ENCODE measurements around the gene KAT8. TPM values are rescaled to one million over a fixed set of nuclear protein-coding genes. Genes with fewer than 3 reads are reported as not detected.
A peak's percentile ranks its signal among the peaks of the same experiment; 100 is the strongest.

KAT8 gene
- total and polyA plus RNA-seq, 9 of the 15 experiments (the other 6 are each of a cell fraction or from before 2014, with no cell fraction given), result 10.0 to 98.5 (median 76.4) TPM

DNA sequence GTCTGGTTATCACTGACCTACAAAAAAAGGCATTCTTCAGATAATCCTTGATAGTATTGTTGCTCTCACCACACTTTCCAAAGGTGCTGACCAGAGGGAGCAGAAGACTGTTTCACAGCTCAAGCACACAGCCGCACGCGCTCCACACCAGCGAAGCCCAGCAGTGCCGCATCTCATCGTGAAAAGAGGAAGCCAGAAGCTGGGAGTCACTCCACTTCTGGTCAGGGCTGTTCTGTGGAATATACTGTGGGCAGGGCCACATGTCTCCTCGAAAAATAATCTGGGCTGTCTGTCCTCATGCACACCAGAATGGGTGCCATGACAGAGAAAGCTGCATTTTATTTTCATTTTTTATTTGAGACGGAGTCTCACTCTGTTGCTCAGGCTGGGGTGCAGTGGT is 39.7 kb downstream of the KAT8 start (continued):
- TF ChIP-seq, protein P1, sequence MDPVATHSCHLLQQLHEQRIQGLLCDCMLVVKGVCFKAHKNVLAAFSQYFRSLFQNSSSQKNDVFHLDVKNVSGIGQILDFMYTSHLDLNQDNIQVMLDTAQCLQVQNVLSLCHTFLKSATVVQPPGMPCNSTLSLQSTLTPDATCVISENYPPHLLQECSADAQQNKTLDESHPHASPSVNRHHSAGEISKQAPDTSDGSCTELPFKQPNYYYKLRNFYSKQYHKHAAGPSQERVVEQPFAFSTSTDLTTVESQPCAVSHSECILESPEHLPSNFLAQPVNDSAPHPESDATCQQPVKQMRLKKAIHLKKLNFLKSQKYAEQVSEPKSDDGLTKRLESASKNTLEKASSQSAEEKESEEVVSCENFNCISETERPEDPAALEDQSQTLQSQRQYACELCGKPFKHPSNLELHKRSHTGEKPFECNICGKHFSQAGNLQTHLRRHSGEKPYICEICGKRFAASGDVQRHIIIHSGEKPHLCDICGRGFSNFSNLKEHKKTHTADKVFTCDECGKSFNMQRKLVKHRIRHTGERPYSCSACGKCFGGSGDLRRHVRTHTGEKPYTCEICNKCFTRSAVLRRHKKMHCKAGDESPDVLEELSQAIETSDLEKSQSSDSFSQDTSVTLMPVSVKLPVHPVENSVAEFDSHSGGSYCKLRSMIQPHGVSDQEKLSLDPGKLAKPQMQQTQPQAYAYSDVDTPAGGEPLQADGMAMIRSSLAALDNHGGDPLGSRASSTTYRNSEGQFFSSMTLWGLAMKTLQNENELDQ (CRISPR knock-in tag; IDR thresholded peaks at IDR 0.05; ENCODE audit: borderline replicate concordance), result no peak
- TF ChIP-seq, protein P2, sequence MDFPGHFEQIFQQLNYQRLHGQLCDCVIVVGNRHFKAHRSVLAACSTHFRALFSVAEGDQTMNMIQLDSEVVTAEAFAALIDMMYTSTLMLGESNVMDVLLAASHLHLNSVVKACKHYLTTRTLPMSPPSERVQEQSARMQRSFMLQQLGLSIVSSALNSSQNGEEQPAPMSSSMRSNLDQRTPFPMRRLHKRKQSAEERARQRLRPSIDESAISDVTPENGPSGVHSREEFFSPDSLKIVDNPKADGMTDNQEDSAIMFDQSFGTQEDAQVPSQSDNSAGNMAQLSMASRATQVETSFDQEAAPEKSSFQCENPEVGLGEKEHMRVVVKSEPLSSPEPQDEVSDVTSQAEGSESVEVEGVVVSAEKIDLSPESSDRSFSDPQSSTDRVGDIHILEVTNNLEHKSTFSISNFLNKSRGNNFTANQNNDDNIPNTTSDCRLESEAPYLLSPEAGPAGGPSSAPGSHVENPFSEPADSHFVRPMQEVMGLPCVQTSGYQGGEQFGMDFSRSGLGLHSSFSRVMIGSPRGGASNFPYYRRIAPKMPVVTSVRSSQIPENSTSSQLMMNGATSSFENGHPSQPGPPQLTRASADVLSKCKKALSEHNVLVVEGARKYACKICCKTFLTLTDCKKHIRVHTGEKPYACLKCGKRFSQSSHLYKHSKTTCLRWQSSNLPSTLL (IDR thresholded peaks at IDR 0.05), result no peak
- TF ChIP-seq RBFOX2 (IDR thresholded peaks at IDR 0.05; ENCODE audit: low read depth, low read length), result no peak
- peak; percentile 97 for TF ChIP-seq L3MBTL2 (IDR thresholded peaks at IDR 0.05)
- TF ChIP-seq, protein P3, sequence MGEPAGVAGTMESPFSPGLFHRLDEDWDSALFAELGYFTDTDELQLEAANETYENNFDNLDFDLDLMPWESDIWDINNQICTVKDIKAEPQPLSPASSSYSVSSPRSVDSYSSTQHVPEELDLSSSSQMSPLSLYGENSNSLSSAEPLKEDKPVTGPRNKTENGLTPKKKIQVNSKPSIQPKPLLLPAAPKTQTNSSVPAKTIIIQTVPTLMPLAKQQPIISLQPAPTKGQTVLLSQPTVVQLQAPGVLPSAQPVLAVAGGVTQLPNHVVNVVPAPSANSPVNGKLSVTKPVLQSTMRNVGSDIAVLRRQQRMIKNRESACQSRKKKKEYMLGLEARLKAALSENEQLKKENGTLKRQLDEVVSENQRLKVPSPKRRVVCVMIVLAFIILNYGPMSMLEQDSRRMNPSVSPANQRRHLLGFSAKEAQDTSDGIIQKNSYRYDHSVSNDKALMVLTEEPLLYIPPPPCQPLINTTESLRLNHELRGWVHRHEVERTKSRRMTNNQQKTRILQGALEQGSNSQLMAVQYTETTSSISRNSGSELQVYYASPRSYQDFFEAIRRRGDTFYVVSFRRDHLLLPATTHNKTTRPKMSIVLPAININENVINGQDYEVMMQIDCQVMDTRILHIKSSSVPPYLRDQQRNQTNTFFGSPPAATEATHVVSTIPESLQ (CRISPR knock-in tag; IDR thresholded peaks at IDR 0.05), result no peak
- peak; percentile 69 for TF ChIP-seq ZFP36 (IDR thresholded peaks at IDR 0.05; ENCODE audit: low read depth, low read length, partially characterized antibody)
- no peak for TF ChIP-seq ZNF140 (CRISPR knock-in tag; IDR thresholded peaks at IDR 0.05)
- TF ChIP-seq, protein P4, sequence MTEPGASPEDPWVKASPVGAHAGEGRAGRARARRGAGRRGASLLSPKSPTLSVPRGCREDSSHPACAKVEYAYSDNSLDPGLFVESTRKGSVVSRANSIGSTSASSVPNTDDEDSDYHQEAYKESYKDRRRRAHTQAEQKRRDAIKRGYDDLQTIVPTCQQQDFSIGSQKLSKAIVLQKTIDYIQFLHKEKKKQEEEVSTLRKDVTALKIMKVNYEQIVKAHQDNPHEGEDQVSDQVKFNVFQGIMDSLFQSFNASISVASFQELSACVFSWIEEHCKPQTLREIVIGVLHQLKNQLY (CRISPR knock-in tag; conservative IDR thresholded peaks at IDR 0.05), result no peak
- TF ChIP-seq, protein P5, sequence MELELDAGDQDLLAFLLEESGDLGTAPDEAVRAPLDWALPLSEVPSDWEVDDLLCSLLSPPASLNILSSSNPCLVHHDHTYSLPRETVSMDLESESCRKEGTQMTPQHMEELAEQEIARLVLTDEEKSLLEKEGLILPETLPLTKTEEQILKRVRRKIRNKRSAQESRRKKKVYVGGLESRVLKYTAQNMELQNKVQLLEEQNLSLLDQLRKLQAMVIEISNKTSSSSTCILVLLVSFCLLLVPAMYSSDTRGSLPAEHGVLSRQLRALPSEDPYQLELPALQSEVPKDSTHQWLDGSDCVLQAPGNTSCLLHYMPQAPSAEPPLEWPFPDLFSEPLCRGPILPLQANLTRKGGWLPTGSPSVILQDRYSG (tag; conservative IDR thresholded peaks at IDR 0.05; ENCODE audit: low read depth), result no peak
- TF ChIP-seq FOXK1 (CRISPR knock-in tag; IDR thresholded peaks at IDR 0.05; ENCODE audit: borderline replicate concordance), result no peak
- TF ChIP-seq NFXL1 (CRISPR knock-in tag; IDR thresholded peaks at IDR 0.05), result no peak
- no peak for TF ChIP-seq ILK (tag; IDR thresholded peaks at IDR 0.05; ENCODE audit: borderline replicate concordance, low read depth)
- TF ChIP-seq, protein P6, sequence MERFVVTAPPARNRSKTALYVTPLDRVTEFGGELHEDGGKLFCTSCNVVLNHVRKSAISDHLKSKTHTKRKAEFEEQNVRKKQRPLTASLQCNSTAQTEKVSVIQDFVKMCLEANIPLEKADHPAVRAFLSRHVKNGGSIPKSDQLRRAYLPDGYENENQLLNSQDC (CRISPR knock-in tag; IDR thresholded peaks at IDR 0.05), result no peak
- TF ChIP-seq, protein P7, sequence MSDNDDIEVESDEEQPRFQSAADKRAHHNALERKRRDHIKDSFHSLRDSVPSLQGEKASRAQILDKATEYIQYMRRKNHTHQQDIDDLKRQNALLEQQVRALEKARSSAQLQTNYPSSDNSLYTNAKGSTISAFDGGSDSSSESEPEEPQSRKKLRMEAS (CRISPR knock-in tag; IDR thresholded peaks at IDR 0.05), result peak; percentile 80
- no peak for TF ChIP-seq MEF2A (IDR thresholded peaks at IDR 0.05; ENCODE audit: control insufficient read depth, low read depth, low read length)
- TF ChIP-seq KHSRP (IDR thresholded peaks at IDR 0.05), result no peak
- TF ChIP-seq, protein P8, sequence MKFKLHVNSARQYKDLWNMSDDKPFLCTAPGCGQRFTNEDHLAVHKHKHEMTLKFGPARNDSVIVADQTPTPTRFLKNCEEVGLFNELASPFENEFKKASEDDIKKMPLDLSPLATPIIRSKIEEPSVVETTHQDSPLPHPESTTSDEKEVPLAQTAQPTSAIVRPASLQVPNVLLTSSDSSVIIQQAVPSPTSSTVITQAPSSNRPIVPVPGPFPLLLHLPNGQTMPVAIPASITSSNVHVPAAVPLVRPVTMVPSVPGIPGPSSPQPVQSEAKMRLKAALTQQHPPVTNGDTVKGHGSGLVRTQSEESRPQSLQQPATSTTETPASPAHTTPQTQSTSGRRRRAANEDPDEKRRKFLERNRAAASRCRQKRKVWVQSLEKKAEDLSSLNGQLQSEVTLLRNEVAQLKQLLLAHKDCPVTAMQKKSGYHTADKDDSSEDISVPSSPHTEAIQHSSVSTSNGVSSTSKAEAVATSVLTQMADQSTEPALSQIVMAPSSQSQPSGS (CRISPR knock-in tag; IDR thresholded peaks at IDR 0.05), result no peak
